A549 treated with ZK216348 at 1 μM for 4 hours (cell line): Measurements from ENCODE around the gene KCNJ12. TPM values are rescaled to one million over a fixed set of nuclear protein-coding genes. Genes with fewer than 3 reads are reported as not detected.

Experiments used
- total RNA-seq: library from RNA; stranded (reverse); fragments of 200-300 nt; extraction: Qiagen RNA extraction; gene quantifications from 5 replicates; pipeline ENCODE4 v1.2.3, GENCODE V29; 2022; ENCODE audit warnings: low read depth

KCNJ12 gene
- total RNA-seq: 0.67 to 1.5 TPM (median 1.4 TPM) in 5 replicates

GRCh38 chr17:21376081-21376758 is at the start of gene KCNJ12:
TSS of gene KCNJ12 (plus strand) at chr17:21376357. CDS start at chr17:21415343, 38,986 bp downstream.

Other genes starting within 250 kb of the KCNJ12 start
- 17.1 to 21.2 TPM (median 20.3 TPM) in 5 replicates for gene DHRS7B, start 249.4 kb upstream of the KCNJ12 start, total RNA-seq
- 53.4 to 71.0 TPM (median 68.1 TPM) in 5 replicates for gene TMEM11, start 162.2 kb upstream of the KCNJ12 start, total RNA-seq
- gene NATD1, start 122.9 kb upstream of the KCNJ12 start, total RNA-seq: 2.2 to 3.5 TPM (median 3.2 TPM) in 5 replicates
- 87.0 to 135 TPM (median 103 TPM) in 5 replicates for gene MAP2K3, start 91.6 kb upstream of the KCNJ12 start, total RNA-seq